B cell (primary cell): ENCODE data around the gene DNAJC4. TPM values are rescaled to one million over a fixed set of nuclear protein-coding genes. Genes with fewer than 3 reads are reported as not detected.
A peak's percentile ranks its signal among the peaks of the same experiment; 100 is the strongest.

Experiments used
- ATAC-seq: fragments of 200-7000 bp; cut with Tn5 transposase; one replicate; pipeline ENCODE4 v1.10.0; 2021; ENCODE audit warnings: low read depth, mild to moderate bottlenecking, moderate number of reproducible peaks, moderate library complexity
- CTCF ChIA-PET: fragments of 350-600 bp; sonication (Branson Sonifier 250); formaldehyde crosslinking; loops from one replicate; lab custom pipeline; 2021; ENCODE audit warnings: antibody characterized with exemption, inconsistent platforms; lab: Charles Lee
- POLR2A ChIA-PET: fragments of 350-600 bp; sonication (Branson Sonifier 250); formaldehyde crosslinking; loops from one replicate; lab custom pipeline; 2021; ENCODE audit warnings: antibody characterized with exemption; lab: Charles Lee
- DNase-seq: peaks from one replicate; pipeline ENCODE4 v3.0.0; 2013
- H2AFZ ChIP-seq: 2 replicates; pipeline ENCODE4 v1.6.1; 2012; ENCODE audit warnings: mild to moderate bottlenecking, low read depth, low read length; ENCODE audit not compliant: insufficient read depth, poor library complexity, severe bottlenecking
- H3K27ac ChIP-seq, 2 donors: 1 replicate in 1 of 2; 2 replicates in 1 of 2; pipeline ENCODE4 v1.5.1; 2012 to 2013; ENCODE audit warnings: low read length in 2 of 2, mild to moderate bottlenecking in 2 of 2, moderate library complexity in 1 of 2
- H3K27me3 ChIP-seq, 4 experiments: fragments of 200-600 bp in 1 of 4; sonication (generic) in 1 of 4; replicated peaks in 1 of 4; 1 replicate in 2 of 4; 2 replicates in 2 of 4; pipeline versions ENCODE4 v1.6.1 to v1.7.0; 2013 to 2016; ENCODE audit warnings: low read length in 3 of 4, mild to moderate bottlenecking in 2 of 4, mixed read lengths in 1 of 4, moderate library complexity in 1 of 4; ENCODE audit not compliant: insufficient read depth in 4 of 4, control insufficient read depth in 3 of 4; ENCODE audit errors: control extremely low read depth in 1 of 4
- H3K36me3 ChIP-seq, 2 experiments: replicated peaks in 1 of 2; 1 replicate in 1 of 2; 2 replicates in 1 of 2; pipeline versions ENCODE4 v1.6.1 to v1.7.1; 2013; ENCODE audit warnings: low read length in 1 of 2; ENCODE audit not compliant: insufficient read depth in 2 of 2, control insufficient read depth in 1 of 2; ENCODE audit errors: control extremely low read depth in 1 of 2, extremely low read depth in 1 of 2
- H3K4me1 ChIP-seq, 2 donors: fragments of 200-600 bp in 1 of 2; sonication (generic) in 1 of 2; 1 replicate in 1 of 2; 2 replicates in 1 of 2; pipeline versions ENCODE4 v1.5.1 to v1.6.1; 2013 to 2017; ENCODE audit warnings: low read length in 2 of 2; ENCODE audit not compliant: control insufficient read depth in 2 of 2, insufficient read depth in 2 of 2
- H3K4me2 ChIP-seq: replicated peaks from 2 replicates; pipeline ENCODE3; 2012; ENCODE audit warnings: mild to moderate bottlenecking, low read depth, low read length; ENCODE audit not compliant: poor library complexity, severe bottlenecking
- H3K4me3 ChIP-seq, 5 experiments: fragments of 200-600 bp in 1 of 5; sonication (generic) in 1 of 5; 1 replicate in 3 of 5; 2 replicates in 2 of 5; pipeline versions ENCODE4 v1.5.1 to v1.7.0; 2011 to 2016; ENCODE audit warnings: low read length in 4 of 5, mild to moderate bottlenecking in 4 of 5, low read depth in 2 of 5, control low read depth in 1 of 5, moderate library complexity in 1 of 5; ENCODE audit not compliant: insufficient read depth in 1 of 5; ENCODE audit errors: control extremely low read depth in 1 of 5, extremely low read depth in 1 of 5
- H3K79me2 ChIP-seq: fragments of 200-600 bp; sonication (generic); one replicate; pipeline ENCODE4 v1.6.0; 2016; ENCODE audit warnings: low read length; ENCODE audit not compliant: control insufficient read depth, insufficient read depth
- H3K9ac ChIP-seq: fragments of 200-600 bp; sonication (generic); 2 replicates; pipeline ENCODE4 v1.6.1; 2017; ENCODE audit warnings: mild to moderate bottlenecking, low read length, moderate library complexity
- H3K9me3 ChIP-seq, 3 donors: one replicate each; pipeline versions ENCODE4 v1.6.1 to v1.7.1; 2013; ENCODE audit warnings: low read length in 2 of 3; ENCODE audit not compliant: control insufficient read depth in 2 of 3, insufficient read depth in 1 of 3; ENCODE audit errors: control extremely low read depth in 1 of 3
- H4K20me1 ChIP-seq: 2 replicates; pipeline ENCODE4 v1.6.0; 2012; ENCODE audit warnings: mild to moderate bottlenecking, low read length; ENCODE audit not compliant: insufficient read depth, control insufficient read depth, poor library complexity, severe bottlenecking
- H3K27ac Mint-ChIP-seq: one replicate; pipeline ENCODE4 v1.8.0; 2021; ENCODE audit warnings: mixed read lengths
- H3K27me3 Mint-ChIP-seq: one replicate; pipeline ENCODE4 v1.8.0; 2021; ENCODE audit warnings: mixed read lengths
- H3K4me1 Mint-ChIP-seq: one replicate; pipeline ENCODE4 v1.8.0; 2021; ENCODE audit warnings: mixed read lengths
- H3K4me3 Mint-ChIP-seq: one replicate; pipeline ENCODE4 v1.8.0; 2021; ENCODE audit warnings: mixed read lengths
- H3K9me3 Mint-ChIP-seq: one replicate; pipeline ENCODE4 v1.8.0; 2022; ENCODE audit warnings: mixed read lengths; ENCODE audit not compliant: insufficient read depth
- EZH2 ChIP-seq: IDR thresholded peaks from 2 replicates; pipeline ENCODE4 v1.6.1; 2012; ENCODE audit warnings: borderline replicate concordance, low read depth, mild to moderate bottlenecking, moderate library complexity, low read length; ENCODE audit not compliant: insufficient read depth, poor library complexity, severe bottlenecking
- WGBS: methylation state at CpG from one replicate; pipeline ENCODE4 v1.1.5; 2013; ENCODE audit warnings: missing lambda C conversion rate; ENCODE audit not compliant: insufficient coverage; 5-methylcytosine and 5-hydroxymethylcytosine counted together
- intact Hi-C: fragments of 100-400 bp; cut with micrococcal nuclease; formaldehyde crosslinking; loops from one replicate; pipeline ENCODE4 v1.10.0; 2022
- polyA plus RNA-seq: library from polyadenylated mRNA; depleted of rRNA; stranded (reverse); fragments of >200 nt; gene quantifications from 2 replicates; pipeline ENCODE4 v1.2.3, GENCODE V29; 2012
- total RNA-seq, 2 donors: library from RNA; stranded (reverse); fragments of 120-200 nt in 1 of 2; gene quantifications; 1 replicate in 1 of 2; 2 replicates in 1 of 2; pipeline versions ENCODE4 v1.2.3 to v1.2.4, GENCODE V29; 2013 to 2022
- TF ChIP-seq, protein P1 (sequence below): fragments of 200-600 bp; IDR thresholded peaks from one replicate; pipeline ENCODE4 v1.8.0; 2022; ENCODE audit warnings: antibody characterized with exemption, mild to moderate bottlenecking

DNAJC4 gene
- total and polyA plus RNA-seq, 2 donors (not counting 1 experiment from before 2014, with no cell fraction given): 74.4 to 105 TPM

DNA sequence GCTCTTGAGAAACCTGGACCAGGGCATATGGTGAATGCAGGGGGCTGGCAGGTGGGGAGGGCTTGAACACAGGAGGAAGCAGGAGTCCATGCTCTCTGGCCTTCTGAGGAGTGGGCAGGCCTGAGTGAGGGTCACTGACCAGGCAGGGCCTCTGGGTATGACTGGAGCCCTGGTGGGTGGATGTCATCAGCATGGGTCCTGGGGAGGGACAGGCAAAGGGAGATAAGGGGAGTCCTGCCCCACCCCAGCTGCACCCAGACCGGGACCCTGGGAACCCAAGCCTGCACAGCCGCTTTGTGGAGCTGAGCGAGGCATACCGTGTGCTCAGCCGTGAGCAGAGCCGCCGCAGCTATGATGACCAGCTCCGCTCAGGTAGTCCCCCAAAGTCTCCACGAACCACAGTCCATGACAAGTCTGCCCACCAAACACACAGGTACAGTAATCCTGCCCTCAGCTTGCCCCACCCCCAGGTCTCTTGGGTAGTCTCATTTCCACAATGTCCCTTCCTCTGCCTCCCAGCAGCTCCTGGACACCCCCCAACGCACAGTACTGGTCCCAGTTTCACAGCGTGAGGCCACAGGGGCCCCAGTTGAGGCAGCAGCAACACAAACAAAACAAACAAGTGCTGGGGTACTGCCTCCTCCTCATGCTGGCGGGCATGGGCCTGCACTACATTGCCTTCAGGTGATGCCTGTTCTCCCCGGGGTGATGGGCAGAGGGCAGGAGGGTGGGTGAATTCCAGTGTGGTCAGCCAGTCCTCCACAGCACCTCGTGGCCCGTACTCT, 2.0 kb downstream of the DNAJC4 start:
- Histone ChIP-seq H4K20me1 (peaks cover 25% of the 10 kb centered on the region), H3K36me3 (peaks cover 0 to 10% of the 10 kb centered on the region in 2 experiments), H3K27me3 (no peaks in the 10 kb centered on the region), H3K79me2 (peaks cover 24% of the 10 kb centered on the region), H3K9ac (no peak overlapping the region), H3K27ac (no peak overlapping the region), H3K4me1 (peaks cover 38 to 59% of the 10 kb centered on the region in 2 donors), H3K9me3 (no peaks in the 10 kb centered on the region), H2AFZ (no peak overlapping the region), H3K4me2 (peak overlapping the region; percentile 99), H3K4me3 (no peak overlapping the region)
- intact Hi-C loops: no loop called here
- TF ChIP-seq, protein P1, sequence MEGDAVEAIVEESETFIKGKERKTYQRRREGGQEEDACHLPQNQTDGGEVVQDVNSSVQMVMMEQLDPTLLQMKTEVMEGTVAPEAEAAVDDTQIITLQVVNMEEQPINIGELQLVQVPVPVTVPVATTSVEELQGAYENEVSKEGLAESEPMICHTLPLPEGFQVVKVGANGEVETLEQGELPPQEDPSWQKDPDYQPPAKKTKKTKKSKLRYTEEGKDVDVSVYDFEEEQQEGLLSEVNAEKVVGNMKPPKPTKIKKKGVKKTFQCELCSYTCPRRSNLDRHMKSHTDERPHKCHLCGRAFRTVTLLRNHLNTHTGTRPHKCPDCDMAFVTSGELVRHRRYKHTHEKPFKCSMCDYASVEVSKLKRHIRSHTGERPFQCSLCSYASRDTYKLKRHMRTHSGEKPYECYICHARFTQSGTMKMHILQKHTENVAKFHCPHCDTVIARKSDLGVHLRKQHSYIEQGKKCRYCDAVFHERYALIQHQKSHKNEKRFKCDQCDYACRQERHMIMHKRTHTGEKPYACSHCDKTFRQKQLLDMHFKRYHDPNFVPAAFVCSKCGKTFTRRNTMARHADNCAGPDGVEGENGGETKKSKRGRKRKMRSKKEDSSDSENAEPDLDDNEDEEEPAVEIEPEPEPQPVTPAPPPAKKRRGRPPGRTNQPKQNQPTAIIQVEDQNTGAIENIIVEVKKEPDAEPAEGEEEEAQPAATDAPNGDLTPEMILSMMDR: no peak
- no peak for TF ChIP-seq EZH2
- H3K9me3 Mint-ChIP-seq: no peaks in the 10 kb centered on the region
- DNase-seq (no peak), ATAC-seq (no peak)
- ChIA-PET CTCF (interaction anchor here (0.7 to 1.6 kb wide), 8 partner anchors 8 to 72 kb away, joined by 3 to 6 read pairs (median 4); partner anchors contain the start of gene ESRRA), POLR2A (interaction anchor here (0.6 to 2.4 kb wide), 7 partner anchors 9 to 69 kb away, joined by 3 to 11 read pairs (median 5); partner anchors contain the start of genes FKBP2 and STIP1)
- H3K27me3 Mint-ChIP-seq: no peaks in the 10 kb centered on the region
- WGBS: 93% methylated on average over 13 of the region's 15 CpGs
- H3K4me1 Mint-ChIP-seq: peaks cover 55% of the 10 kb centered on the region
- peak overlapping the region; percentile 76 for H3K4me3 Mint-ChIP-seq
- peak overlapping the region; percentile 72 for H3K27ac Mint-ChIP-seq

DNA sequence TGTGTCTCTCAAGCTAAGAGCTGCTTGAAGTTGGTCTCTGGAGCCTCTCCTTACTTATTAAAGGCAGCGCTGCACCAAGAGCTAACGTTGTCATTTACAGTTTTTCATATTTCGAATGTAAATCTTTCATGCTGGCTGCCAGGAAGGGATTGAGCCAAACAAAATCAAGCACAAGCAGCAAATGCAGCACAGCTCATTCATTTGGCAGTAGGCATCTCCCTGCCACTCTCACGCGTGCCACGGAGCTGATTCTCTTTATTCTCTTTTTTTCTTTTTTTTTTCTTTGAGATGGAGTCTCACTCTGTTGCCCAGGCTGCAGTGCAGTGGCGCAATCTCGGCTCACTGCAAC, 2.6 kb downstream of the DNAJC4 start:
- Mint-ChIP-seq H3K27ac (peak overlapping the region; percentile 72), H3K4me1 (peaks cover 57% of the 10 kb centered on the region), H3K9me3 (no peaks in the 10 kb centered on the region), H3K27me3 (no peaks in the 10 kb centered on the region), H3K4me3 (peak overlapping the region; percentile 76)
- DNase-seq (no peak), ATAC-seq (no peak)
- POLR2A ChIA-PET: interaction anchor here (0.7 to 2.4 kb wide), 8 partner anchors 8 to 68 kb away, joined by 3 to 11 read pairs (median 6); partner anchors contain the start of genes FKBP2 and STIP1
- Histone ChIP-seq H3K9ac (no peak overlapping the region), H3K4me3 (no peak overlapping the region), H4K20me1 (peaks cover 25% of the 10 kb centered on the region), H3K4me1 (peaks cover 35 to 62% of the 10 kb centered on the region in 2 donors), H3K27me3 (no peaks in the 10 kb centered on the region), H3K36me3 (peaks cover 0 to 16% of the 10 kb centered on the region in 2 experiments), H2AFZ (no peak overlapping the region), H3K4me2 (no peak overlapping the region), H3K27ac (no peak overlapping the region), H3K79me2 (peaks cover 23% of the 10 kb centered on the region), H3K9me3 (no peaks in the 10 kb centered on the region)
- no peak for TF ChIP-seq EZH2
- TF ChIP-seq, protein P1: no peak
- intact Hi-C loops: no loop called here
- WGBS: 98% methylated on average over 6 of the region's 8 CpGs
- CTCF ChIA-PET: interaction anchor here (0.7 to 1.6 kb wide), 7 partner anchors 9 to 72 kb away, joined by 3 to 6 read pairs (median 3); partner anchors contain the start of gene ESRRA
